Neural cell (in vitro differentiated cells): ENCODE measurements around the gene ATP5MK. TPM values are rescaled to one million over a fixed set of nuclear protein-coding genes. Genes with fewer than 3 reads are reported as not detected.

Experiments
- H2AFZ ChIP-seq: fragments of 200-600, 300-800 bp; sonication (generic), shearing (Covaris generic); 2 replicates; pipeline ENCODE4 v1.6.0; 2014; ENCODE audit warnings: low read depth, mild to moderate bottlenecking, antibody characterized with exemption, low read length, moderate library complexity
- H3F3A ChIP-seq: fragments of 200-600 bp; shearing (Covaris generic); 2 replicates; pipeline ENCODE4 v1.6.1; 2016; ENCODE audit warnings: mild to moderate bottlenecking, moderate library complexity, mixed read lengths, antibody characterized with exemption, low read length; ENCODE audit not compliant: insufficient read depth, poor library complexity, severe bottlenecking
- H3K27ac ChIP-seq: fragments of 200-600, 300-800 bp; sonication (generic), shearing (Covaris generic); 2 replicates; pipeline ENCODE4 v1.5.1; 2014; ENCODE audit warnings: mild to moderate bottlenecking, low read length, moderate library complexity
- H3K27me3 ChIP-seq: fragments of 300-800, 200-600 bp; sonication (generic), shearing (Covaris generic); 2 replicates; pipeline ENCODE4 v1.6.0; 2014; ENCODE audit warnings: mild to moderate bottlenecking, low read depth, low read length, moderate library complexity; ENCODE audit not compliant: insufficient read depth
- H3K36me3 ChIP-seq: fragments of 300-800, 200-600 bp; sonication (generic), shearing (Covaris generic); 2 replicates; pipeline ENCODE4 v1.5.1; 2014; ENCODE audit warnings: mild to moderate bottlenecking, antibody characterized with exemption, low read length, moderate library complexity; ENCODE audit not compliant: insufficient read depth
- H3K4me2 ChIP-seq: fragments of 300-800, 200-600 bp; sonication (generic), shearing (Covaris generic); 2 replicates; pipeline ENCODE4 v1.6.0; 2014; ENCODE audit warnings: mild to moderate bottlenecking, low read length
- H3K4me3 ChIP-seq: fragments of 300-800, 200-600 bp; sonication (generic), shearing (Covaris generic); 2 replicates; pipeline ENCODE4 v1.5.1; 2014; ENCODE audit warnings: mild to moderate bottlenecking, low read length, moderate library complexity
- H3K79me2 ChIP-seq: fragments of 200-600 bp; shearing (Covaris generic); replicated peaks from 2 replicates; pipeline ENCODE4 v1.6.0; 2014; ENCODE audit warnings: mild to moderate bottlenecking, low read length, moderate library complexity; ENCODE audit not compliant: insufficient read depth
- H3K9ac ChIP-seq: fragments of 300-800, 200-600 bp; sonication (generic), shearing (Covaris generic); 2 replicates; pipeline ENCODE4 v1.6.1; 2016; ENCODE audit warnings: mild to moderate bottlenecking, low read length, mixed read lengths
- H3K9me2 ChIP-seq: fragments of 200-600 bp; shearing (Covaris generic); 2 replicates; pipeline ENCODE4 v1.6.1; 2016; ENCODE audit warnings: mild to moderate bottlenecking, low read length, mixed read lengths; ENCODE audit not compliant: insufficient read depth
- H3K9me3 ChIP-seq: fragments of 200-600, 300-800 bp; sonication (generic), shearing (Covaris generic); 2 replicates; pipeline ENCODE4 v1.6.1; 2016; ENCODE audit warnings: mild to moderate bottlenecking, mixed run types, low read length, moderate library complexity, mixed read lengths
- H4K20me1 ChIP-seq: fragments of 200-600 bp; shearing (Covaris generic); 2 replicates; pipeline ENCODE4 v1.6.1; 2016; ENCODE audit warnings: mild to moderate bottlenecking, mixed run types; ENCODE audit not compliant: insufficient read depth
- CTCF ChIP-seq: fragments of 450-650 bp; IDR thresholded peaks from 2 replicates; pipeline ENCODE4 v1.5.1; 2014; ENCODE audit warnings: antibody characterized with exemption, mild to moderate bottlenecking, moderate library complexity; ENCODE audit not compliant: poor library complexity, severe bottlenecking
- EP300 ChIP-seq: fragments of 450-650 bp; conservative IDR thresholded peaks from 2 replicates; pipeline ENCODE4 v1.6.1; 2014; ENCODE audit warnings: antibody characterized with exemption, mild to moderate bottlenecking, moderate library complexity; ENCODE audit not compliant: poor library complexity, severe bottlenecking
- EZH2 ChIP-seq: fragments of 200-600, 300-800 bp; shearing (Covaris generic), sonication (generic); IDR thresholded peaks from 2 replicates; pipeline ENCODE4 v1.6.1; 2014; ENCODE audit warnings: antibody characterized with exemption, low read length, borderline replicate concordance, mild to moderate bottlenecking; ENCODE audit not compliant: insufficient read depth, poor library complexity, severe bottlenecking
- MXI1 ChIP-seq: fragments of 450-650 bp; conservative IDR thresholded peaks from 2 replicates; pipeline ENCODE4 v1.6.1; 2014; ENCODE audit warnings: antibody characterized with exemption, mild to moderate bottlenecking; ENCODE audit not compliant: poor library complexity, severe bottlenecking
- POLR2AphosphoS5 ChIP-seq: IDR thresholded peaks from 2 replicates; pipeline ENCODE4 v1.6.1; 2012
- RAD21 ChIP-seq: fragments of 450-650 bp; conservative IDR thresholded peaks from 2 replicates; pipeline ENCODE4 v1.6.1; 2014; ENCODE audit warnings: antibody characterized with exemption, mild to moderate bottlenecking, moderate library complexity
- REST ChIP-seq: IDR thresholded peaks from 2 replicates; pipeline ENCODE4 v1.6.1; 2012; ENCODE audit warnings: borderline replicate concordance
- SMC3 ChIP-seq: fragments of 450-650 bp; conservative IDR thresholded peaks from 2 replicates; pipeline ENCODE4 v1.6.1; 2014; ENCODE audit warnings: antibody characterized with exemption, mild to moderate bottlenecking, moderate library complexity; ENCODE audit not compliant: poor library complexity
- TAF1 ChIP-seq: IDR thresholded peaks from 2 replicates; pipeline ENCODE4 v1.6.1; 2012; ENCODE audit warnings: low read depth
- polyA plus RNA-seq: library from polyadenylated mRNA; depleted of rRNA; stranded (reverse); fragments of >200 nt; gene quantifications from 2 replicates; pipeline ENCODE4 v1.2.3, GENCODE V29; 2014

ATP5MK gene
- polyA plus RNA-seq, 1 donor from 2014 or later: 917 TPM

- no peak overlapping the region for H3K4me2 ChIP-seq
- H3K27ac ChIP-seq: no peak overlapping the region
- H3K27me3 ChIP-seq: no peaks in the 10 kb centered on the region
- no peak overlapping the region for H3K9ac ChIP-seq
- no peaks in the 10 kb centered on the region for H3K9me3 ChIP-seq
- TF ChIP-seq SMC3 (no peak), EZH2 (no peak), RAD21 (no peak), POLR2AphosphoS5 (no peak), REST (no peak), EP300 (no peak), CTCF (no peak), MXI1 (no peak), TAF1 (no peak)
- no peaks in the 10 kb centered on the region for H4K20me1 ChIP-seq
- no peaks in the 10 kb centered on the region for H3K79me2 ChIP-seq
- no peak overlapping the region for H3K4me3 ChIP-seq
- H3K9me2 ChIP-seq: no peaks in the 10 kb centered on the region
- H3F3A ChIP-seq: no peaks in the 10 kb centered on the region
- peaks cover 7% of the 10 kb centered on the region for H3K36me3 ChIP-seq
- H2AFZ ChIP-seq: no peak overlapping the region
Observed at GRCh38 chr10:103441206-103441605, 44.9 kb upstream of the ATP5MK start.

- H3F3A ChIP-seq: no peaks in the 10 kb centered on the region
- H3K9ac ChIP-seq: no peak overlapping the region
- no peaks in the 10 kb centered on the region for H3K9me2 ChIP-seq
- H3K36me3 ChIP-seq: peaks cover 7% of the 10 kb centered on the region
- no peak overlapping the region for H3K27ac ChIP-seq
- no peaks in the 10 kb centered on the region for H3K27me3 ChIP-seq
- H2AFZ ChIP-seq: no peak overlapping the region
- no peaks in the 10 kb centered on the region for H4K20me1 ChIP-seq
- H3K4me3 ChIP-seq: no peak overlapping the region
- no peak overlapping the region for H3K4me2 ChIP-seq
- no peaks in the 10 kb centered on the region for H3K79me2 ChIP-seq
- TF ChIP-seq RAD21 (no peak), CTCF (no peak)
- no peaks in the 10 kb centered on the region for H3K9me3 ChIP-seq
Observed at GRCh38 chr10:103440416-103440815, 44.1 kb upstream of the ATP5MK start.
